H1 (cell line): ENCODE results near the gene NOC2L. TPM values are rescaled to one million over a fixed set of nuclear protein-coding genes. Genes with fewer than 3 reads are reported as not detected.

Experiments used
- CTCF ChIA-PET: fragments of 300-600 bp; sonication (Branson Sonifier 250); formaldehyde crosslinking; loops from one replicate; lab custom pipeline; 2021; ENCODE audit not compliant: partially characterized antibody; lab: Charles Lee
- POLR2A ChIA-PET: fragments of 300-600 bp; sonication (Branson Sonifier 250); formaldehyde crosslinking; loops from one replicate; lab custom pipeline; 2021; ENCODE audit warnings: inconsistent platforms; ENCODE audit not compliant: partially characterized antibody; lab: Charles Lee
- DNase-seq, 2 experiments: peaks; one replicate each; pipeline versions ENCODE4 v3.0.0 to v3.0.0-alpha.2; 2010 to 2022; ENCODE audit warnings: low spot score in 2 of 2, low read depth in 1 of 2, mixed read lengths in 1 of 2
- FAIRE-seq: peaks from 2 replicates; lab custom pipeline; 2011; peaks lifted over from hg19 to GRCh38; lab: Jason Lieb, UNC
- H2AFZ ChIP-seq: 2 replicates; pipeline ENCODE4 v1.8.1; 2012; ENCODE audit warnings: low read length, inconsistent platforms
- H2AK5ac ChIP-seq: 2 replicates; pipeline ENCODE4 v1.6.1; 2013; ENCODE audit warnings: low read depth, low read length
- H2BK120ac ChIP-seq: replicated peaks from 2 replicates; pipeline ENCODE3; 2013; ENCODE audit warnings: low read depth, low read length, inconsistent platforms
- H2BK12ac ChIP-seq: 2 replicates; pipeline ENCODE4 v1.6.1; 2013; ENCODE audit warnings: low read depth, low read length
- H2BK15ac ChIP-seq: 2 replicates; pipeline ENCODE4 v1.6.1; 2013; ENCODE audit warnings: low read length
- H2BK20ac ChIP-seq: 2 replicates; pipeline ENCODE4 v1.6.1; 2013; ENCODE audit warnings: low read length
- H2BK5ac ChIP-seq: 2 replicates; pipeline ENCODE4 v1.6.1; 2013; ENCODE audit warnings: low read depth, low read length
- H3K14ac ChIP-seq: 2 replicates; pipeline ENCODE4 v1.6.1; 2013; ENCODE audit warnings: inconsistent platforms; ENCODE audit not compliant: insufficient read length
- H3K18ac ChIP-seq: 2 replicates; pipeline ENCODE4 v1.6.1; 2013; ENCODE audit warnings: low read length; ENCODE audit errors: extremely low read depth
- H3K23ac ChIP-seq: 2 replicates; pipeline ENCODE4 v1.6.1; 2013; ENCODE audit warnings: inconsistent platforms; ENCODE audit not compliant: insufficient read length
- H3K23me2 ChIP-seq: 2 replicates; pipeline ENCODE4 v1.6.1; 2013; ENCODE audit warnings: low read depth, low read length
- H3K27ac ChIP-seq: 2 replicates; pipeline ENCODE4 v1.6.1; 2011; ENCODE audit warnings: low read depth, low read length, inconsistent platforms
- H3K27me3 ChIP-seq, 4 experiments: replicated peaks in 1 of 4; 1 replicate in 1 of 4; 2 replicates in 3 of 4; pipeline versions ENCODE4 v1.6.1 to v1.8.1; 2011 to 2013; ENCODE audit warnings: low read length in 3 of 4, mild to moderate bottlenecking in 3 of 4, inconsistent platforms in 2 of 4, mixed read lengths in 2 of 4, moderate library complexity in 1 of 4; ENCODE audit not compliant: control insufficient read depth in 3 of 4, insufficient read depth in 3 of 4; ENCODE audit errors: extremely low read depth in 1 of 4
- H3K36me3 ChIP-seq, 4 experiments: 2 replicates each; pipeline versions ENCODE4 v1.6.1 to v1.8.1; 2011 to 2013; ENCODE audit warnings: mild to moderate bottlenecking in 4 of 4, low read length in 3 of 4, moderate library complexity in 2 of 4, control low read depth in 1 of 4, inconsistent platforms in 1 of 4; ENCODE audit not compliant: insufficient read depth in 4 of 4, control insufficient read depth in 2 of 4
- H3K4ac ChIP-seq: replicated peaks from 2 replicates; pipeline ENCODE3; 2013; ENCODE audit warnings: low read length, low read depth, mixed read lengths, inconsistent platforms; ENCODE audit not compliant: insufficient read length
- H3K4me1 ChIP-seq, 4 experiments: replicated peaks in 1 of 4; 1 replicate in 1 of 4; 2 replicates in 3 of 4; pipeline versions ENCODE4 v1.6.1 to v1.8.1; 2011 to 2013; ENCODE audit warnings: low read length in 3 of 4, inconsistent platforms in 2 of 4, mixed read lengths in 1 of 4; ENCODE audit not compliant: insufficient read depth in 4 of 4, control insufficient read depth in 3 of 4
- H3K4me2 ChIP-seq, 2 experiments: 2 replicates each; pipeline versions ENCODE4 v1.6.1 to v1.8.1; 2011 to 2013; ENCODE audit warnings: low read depth in 2 of 2, low read length in 2 of 2, control low read depth in 1 of 2, inconsistent platforms in 1 of 2, mild to moderate bottlenecking in 1 of 2; ENCODE audit not compliant: insufficient read depth in 1 of 2
- H3K4me3 ChIP-seq, 4 experiments: fragments of 200-600, 300-600 bp in 1 of 4; sonication (generic), shearing (Covaris generic), sonication (Bioruptor Twin) in 1 of 4; 2 replicates each; pipeline versions ENCODE4 v1.5.1 to v1.8.1; 2011 to 2016; ENCODE audit warnings: low read length in 4 of 4, low read depth in 3 of 4, control low read depth in 2 of 4, inconsistent platforms in 2 of 4, mild to moderate bottlenecking in 2 of 4, mixed read lengths in 1 of 4, moderate library complexity in 1 of 4; ENCODE audit not compliant: insufficient read depth in 2 of 4; ENCODE audit errors: extremely low read depth in 1 of 4
- H3K56ac ChIP-seq: replicated peaks from 2 replicates; pipeline ENCODE3; 2013; ENCODE audit warnings: low read depth, mild to moderate bottlenecking, mixed read lengths, low read length, inconsistent platforms; ENCODE audit not compliant: insufficient read length
- H3K79me1 ChIP-seq: 2 replicates; pipeline ENCODE4 v1.6.1; 2013; ENCODE audit warnings: low read depth, low read length, control low read depth
- H3K79me2 ChIP-seq, 2 experiments: 2 replicates each; pipeline versions ENCODE4 v1.6.1 to v1.8.1; 2012 to 2013; ENCODE audit warnings: low read length in 2 of 2, mild to moderate bottlenecking in 2 of 2, inconsistent platforms in 1 of 2; ENCODE audit not compliant: insufficient read depth in 2 of 2, control insufficient read depth in 1 of 2
- H3K9ac ChIP-seq, 4 experiments: replicated peaks in 1 of 4; 1 replicate in 1 of 4; 2 replicates in 3 of 4; pipeline versions ENCODE4 v1.6.1 to v1.8.1; 2011 to 2013; ENCODE audit warnings: low read depth in 3 of 4, low read length in 3 of 4, control low read depth in 2 of 4, mild to moderate bottlenecking in 2 of 4, moderate library complexity in 2 of 4, inconsistent platforms in 1 of 4; ENCODE audit errors: extremely low read depth in 1 of 4
- H3K9me3 ChIP-seq, 2 experiments: 2 replicates each; pipeline versions ENCODE4 v1.6.1 to v1.8.1; 2012 to 2013; ENCODE audit warnings: mild to moderate bottlenecking in 2 of 2, moderate library complexity in 2 of 2, control low read depth in 1 of 2, inconsistent platforms in 1 of 2, low read depth in 1 of 2, low read length in 1 of 2, mixed read lengths in 1 of 2; ENCODE audit not compliant: insufficient read depth in 2 of 2
- H4K20me1 ChIP-seq, 2 experiments: replicated peaks in 1 of 2; 2 replicates each; pipeline versions ENCODE3 to v1.8.1; 2011 to 2013; ENCODE audit warnings: inconsistent platforms in 2 of 2, low read length in 2 of 2, mild to moderate bottlenecking in 1 of 2; ENCODE audit not compliant: insufficient read depth in 2 of 2, control insufficient read depth in 1 of 2
- H4K5ac ChIP-seq: 2 replicates; pipeline ENCODE4 v1.6.1; 2013; ENCODE audit warnings: low read length, low read depth, mixed read lengths, inconsistent platforms; ENCODE audit not compliant: insufficient read length
- H4K8ac ChIP-seq: 2 replicates; pipeline ENCODE4 v1.8.0; 2013; ENCODE audit warnings: mild to moderate bottlenecking, moderate library complexity, low read length, inconsistent platforms; ENCODE audit not compliant: insufficient read depth; ENCODE audit errors: extremely low read depth
- H4K91ac ChIP-seq: replicated peaks from 2 replicates; pipeline ENCODE3; 2013; ENCODE audit warnings: low read length, mixed read lengths, inconsistent platforms; ENCODE audit not compliant: insufficient read length
- CTBP2 ChIP-seq: IDR thresholded peaks from 2 replicates; pipeline ENCODE4 v1.7.0; 2011; ENCODE audit warnings: borderline replicate concordance, mild to moderate bottlenecking, moderate library complexity, mixed read lengths, low read length; ENCODE audit not compliant: insufficient read depth, insufficient read length
- JUN ChIP-seq: IDR thresholded peaks from 2 replicates; pipeline ENCODE4 v1.6.1; 2011; ENCODE audit warnings: low read depth, mild to moderate bottlenecking, improper control_type of control experiment, low read length
- JUND ChIP-seq: IDR thresholded peaks from 2 replicates; pipeline ENCODE4 v1.6.1; 2011; ENCODE audit warnings: mild to moderate bottlenecking, improper control_type of control experiment, low read length
- PHF8 ChIP-seq: fragments of 200-600 bp; sonication (generic); conservative IDR thresholded peaks from 2 replicates; pipeline ENCODE4 v1.7.1; 2012; ENCODE audit warnings: low read depth, mild to moderate bottlenecking, inconsistent platforms, low read length, moderate library complexity
- RBBP5 ChIP-seq: IDR thresholded peaks from 2 replicates; pipeline ENCODE4 v1.7.1; 2012; ENCODE audit warnings: low read depth, mild to moderate bottlenecking, inconsistent platforms, low read length, moderate library complexity, borderline replicate concordance
- RFX5 ChIP-seq: IDR thresholded peaks from 2 replicates; pipeline ENCODE4 v1.6.1; 2011; ENCODE audit warnings: low read depth, low read length, improper control_type of control experiment, borderline replicate concordance
- SIRT6 ChIP-seq: IDR thresholded peaks from one replicate; pipeline ENCODE4 v1.7.1; 2012; ENCODE audit warnings: low read length, inconsistent platforms
- TBP ChIP-seq: IDR thresholded peaks from 2 replicates; pipeline ENCODE4 v1.6.1; 2011; ENCODE audit warnings: low read depth, low read length, improper control_type of control experiment
- TCF12 ChIP-seq: IDR thresholded peaks from 2 replicates; pipeline ENCODE4 v1.6.1; 2011; ENCODE audit warnings: low read depth, mild to moderate bottlenecking, low read length
- YY1 ChIP-seq: IDR thresholded peaks from 2 replicates; pipeline ENCODE4 v1.6.1; 2011; ENCODE audit warnings: low read depth, mild to moderate bottlenecking, low read length
- WGBS, 2 experiments: shearing (Covaris generic) in 1 of 2; methylation state at CpG; one replicate each; pipeline versions ENCODE4 v1.1.6 to v1.1.7; 2013 to 2015; ENCODE audit warnings: low lambda C conversion rate in 2 of 2, mixed read lengths in 2 of 2, inconsistent platforms in 1 of 2, low coverage in 1 of 2, missing lambda C conversion rate in 1 of 2; ENCODE audit not compliant: insufficient replicate concordance in 2 of 2, insufficient coverage in 1 of 2, insufficient read length in 1 of 2; ENCODE audit errors: extremely low coverage in 1 of 2, missing lambda C conversion rate in 1 of 2; 5-methylcytosine and 5-hydroxymethylcytosine counted together
- polyA plus RNA-seq, 7 experiments: library from polyadenylated mRNA; depleted of rRNA in 3 of 7; stranded (reverse) in 5 of 7; unstranded in 2 of 7; fragments of >200 nt in 5 of 7; fragments of 200-250 nt in 2 of 7; gene quantifications; 1 replicate in 5 of 7; 2 replicates in 1 of 7; 4 replicates in 1 of 7; pipeline versions ENCODE4 v1.2.1 to v1.2.3, GENCODE V29; 2011 to 2013; ENCODE audit warnings: missing spikeins in 2 of 7, mixed read lengths in 2 of 7
- total RNA-seq: library from RNA; stranded (reverse); fragmentation: NEBNext Ultra II Directional; extraction: Animal tissue kit (Norgen Biotek cat#: 25700); gene quantifications from 2 replicates; pipeline ENCODE4 v1.2.1, GENCODE V29; 2021
- TF ChIP-seq, protein P1 (sequence below): IDR thresholded peaks from 2 replicates; pipeline ENCODE4 v1.6.1; 2011; ENCODE audit warnings: low read length, improper control_type of control experiment

The NOC2L gene
- total and polyA plus RNA-seq, 2 of the 8 experiments (the other 6 are each of a cell fraction or from before 2014, with no cell fraction given) = 74.7 to 130 TPM

DNA sequence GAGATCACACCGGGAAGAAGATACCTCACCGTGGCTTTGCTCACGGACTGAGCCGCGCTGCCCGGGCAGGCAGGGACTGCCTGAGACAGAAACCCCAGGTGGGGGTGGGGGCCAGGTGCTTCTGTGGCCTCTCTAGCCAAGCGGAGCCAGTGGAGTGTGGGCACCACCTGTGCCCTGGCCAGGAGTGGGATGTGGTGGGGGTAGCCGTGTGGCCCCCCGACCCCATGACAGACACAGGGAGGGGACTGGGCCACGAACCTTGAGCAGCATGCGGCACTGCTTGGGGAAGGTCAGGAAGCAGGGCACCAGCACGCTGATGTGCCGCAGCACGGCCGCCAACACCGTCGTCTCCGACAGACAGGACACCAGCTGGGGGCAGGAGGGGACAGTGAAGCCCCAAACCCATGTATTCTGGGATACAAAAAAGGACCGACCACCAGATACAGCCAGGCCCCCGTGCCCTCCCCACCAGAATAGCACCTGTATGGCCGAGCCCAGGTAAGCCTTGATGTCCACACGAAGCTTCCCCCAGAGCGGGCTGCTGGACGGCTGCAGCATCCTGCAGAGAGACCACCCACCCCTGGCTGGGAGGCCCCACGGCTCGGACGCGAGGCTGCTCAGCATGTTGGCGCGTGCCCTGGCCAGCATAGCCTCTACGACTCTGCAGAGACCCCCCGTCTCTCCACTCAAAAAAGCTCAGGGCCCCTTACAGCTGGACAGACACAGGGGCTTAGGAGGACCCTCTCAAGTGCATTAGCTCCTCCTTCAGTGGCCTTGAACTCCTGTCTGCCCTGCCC, 5.3 kb downstream of the NOC2L start:
- WGBS, 2 experiments = 95% methylated on average over 21 of the region's 32 CpGs; no CpG with 5 or more reads in 1 of the 2 experiments
- CTCF ChIA-PET = interaction anchor here (0.5 to 1.9 kb wide), 8 partner anchors 10 to 682 kb away, joined by 3 to 6 read pairs (median 4); partner anchors contain the start of gene PLEKHN1
- TF ChIP-seq TBP = no peak
- TF ChIP-seq RBBP5 = no peak
- no peak for TF ChIP-seq JUN
- TF ChIP-seq YY1 = no peak
- TF ChIP-seq, protein P1, sequence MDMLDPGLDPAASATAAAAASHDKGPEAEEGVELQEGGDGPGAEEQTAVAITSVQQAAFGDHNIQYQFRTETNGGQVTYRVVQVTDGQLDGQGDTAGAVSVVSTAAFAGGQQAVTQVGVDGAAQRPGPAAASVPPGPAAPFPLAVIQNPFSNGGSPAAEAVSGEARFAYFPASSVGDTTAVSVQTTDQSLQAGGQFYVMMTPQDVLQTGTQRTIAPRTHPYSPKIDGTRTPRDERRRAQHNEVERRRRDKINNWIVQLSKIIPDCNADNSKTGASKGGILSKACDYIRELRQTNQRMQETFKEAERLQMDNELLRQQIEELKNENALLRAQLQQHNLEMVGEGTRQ = no peak
- TF ChIP-seq RFX5 = no peak
- TF ChIP-seq TCF12 = no peak
- no peak for TF ChIP-seq JUND
- no peak for TF ChIP-seq CTBP2
- no peak for TF ChIP-seq SIRT6
- no peak for TF ChIP-seq PHF8

More for the DNA sequence above, 5.3 kb downstream of the NOC2L start:
- no peak overlapping the region; the same call in 1 of the 2 replicates for H4K8ac ChIP-seq
- H4K91ac ChIP-seq = no peak overlapping the region
- no peak overlapping the region for H3K4ac ChIP-seq
- no peaks in the 10 kb centered on the region for H3K27me3 ChIP-seq
- H3K56ac ChIP-seq = no peak overlapping the region
- H2BK15ac ChIP-seq = no peak overlapping the region
- H3K36me3 ChIP-seq = peaks cover 8 to 70% (median 45%) of the 10 kb centered on the region in 4 experiments; a peak in 7 of 8 replicates
- no peak overlapping the region for H3K27ac ChIP-seq
- no peak overlapping the region for H3K9ac ChIP-seq
- no peak overlapping the region for H3K18ac ChIP-seq
- peaks cover 0 to 12% of the 10 kb centered on the region in 2 experiments; a peak in 3 of 4 replicates for H3K79me2 ChIP-seq
- H3K4me3 ChIP-seq = no peak overlapping the region
- H2AFZ ChIP-seq = no peak overlapping the region
- no peak overlapping the region for H2AK5ac ChIP-seq
- no peak overlapping the region for H4K5ac ChIP-seq
- no peak for DNase-seq
- H2BK20ac ChIP-seq = no peak overlapping the region
- peaks cover 21% of the 10 kb centered on the region for H3K79me1 ChIP-seq
- peaks cover 3% of the 10 kb centered on the region for H3K23me2 ChIP-seq
- H4K20me1 ChIP-seq = peaks cover 31 to 36% of the 10 kb centered on the region in 2 experiments
- no peak overlapping the region for H3K4me2 ChIP-seq
- POLR2A ChIA-PET = interaction anchor here (1.2 to 8.8 kb wide), 2 partner anchors 11 to 96 kb away, joined by 3 to 65 read pairs; no protein-coding TSS in a partner anchor
- H2BK120ac ChIP-seq = no peak overlapping the region
- no peak overlapping the region for H2BK12ac ChIP-seq
- no peak for FAIRE-seq
- no peak overlapping the region for H2BK5ac ChIP-seq
- H3K9me3 ChIP-seq = no peaks in the 10 kb centered on the region
- H3K23ac ChIP-seq = no peak overlapping the region
- no peak overlapping the region for H3K14ac ChIP-seq
- H3K4me1 ChIP-seq = peaks cover 0 to 4% (median 0%) of the 10 kb centered on the region in 4 experiments; a peak in 1 of 7 replicates
